ENCODE data around the gene CEP192.

The CEP192 gene

GRCh38 chr18:13158428-13158827 is 167.3 kb downstream of the CEP192 start:
- no peak for DNase-seq

GRCh38 chr18:13159579-13159978 is 168.4 kb downstream of the CEP192 start:
- peak; percentile 30 for DNase-seq

- no peak for DNase-seq
Measured at GRCh38 chr18:13161276-13161899, 170.2 kb downstream of the CEP192 start.

- DNase-seq, result no peak
Measured at GRCh38 chr18:13163167-13163927, 172.2 kb downstream of the CEP192 start.

GRCh38 chr18:13164406-13164805 is 173.2 kb downstream of the CEP192 start:
- no peak for DNase-seq

- no peak for DNase-seq
Measured at GRCh38 chr18:13165636-13166423, 174.7 kb downstream of the CEP192 start.

GRCh38 chr18:13173578-13174145 is 182.5 kb downstream of the CEP192 start:
- DNase-seq, result no peak

All from amniotic stem cell (primary cell).